COR-L47 (cell line): ENCODE data around the gene RNF126.

Experiments used
- DNase-seq: peaks from one replicate; lab custom pipeline; 2025; lab: John Stamatoyannopoulos, UW

Gene RNF126

DNA sequence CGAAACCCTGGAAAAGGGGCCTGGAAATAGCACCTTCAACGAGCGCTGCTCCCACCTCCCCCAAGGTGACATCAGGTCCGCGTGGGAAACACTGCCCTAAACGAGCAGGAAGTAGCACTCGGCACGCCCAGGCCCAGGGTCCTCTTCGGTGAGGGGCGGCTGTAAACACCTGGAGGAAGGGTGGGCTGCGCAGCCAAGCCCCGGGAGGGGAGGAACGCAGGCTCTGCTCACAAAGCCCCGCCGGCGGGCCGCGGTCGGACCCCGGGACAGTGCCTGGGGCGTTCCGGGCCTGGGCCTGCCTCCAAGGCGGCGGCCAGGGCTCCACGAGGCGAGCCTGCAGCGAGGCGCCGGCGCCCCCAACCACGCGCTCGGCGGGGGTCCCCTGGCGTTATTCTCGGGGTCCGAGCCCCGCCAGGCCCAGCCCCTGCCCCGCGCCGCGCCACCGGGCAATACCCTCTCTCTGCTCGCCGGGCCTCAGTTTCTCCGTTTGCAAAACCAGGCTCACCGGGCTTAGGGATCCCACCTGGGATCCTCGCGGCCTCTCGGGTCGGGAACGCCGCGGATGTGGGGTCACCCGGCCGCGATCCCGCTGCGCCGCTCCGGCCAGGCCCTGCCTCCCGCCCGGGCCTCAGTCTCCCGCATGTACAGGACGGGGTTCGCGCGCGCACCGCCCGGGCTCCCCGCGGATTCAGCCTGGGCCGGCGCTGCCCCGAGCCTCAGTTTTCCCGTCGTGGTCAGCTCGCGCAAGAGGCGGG, 630 bp downstream of the RNF126 start:
- peak; percentile 47 for DNase-seq

DNA sequence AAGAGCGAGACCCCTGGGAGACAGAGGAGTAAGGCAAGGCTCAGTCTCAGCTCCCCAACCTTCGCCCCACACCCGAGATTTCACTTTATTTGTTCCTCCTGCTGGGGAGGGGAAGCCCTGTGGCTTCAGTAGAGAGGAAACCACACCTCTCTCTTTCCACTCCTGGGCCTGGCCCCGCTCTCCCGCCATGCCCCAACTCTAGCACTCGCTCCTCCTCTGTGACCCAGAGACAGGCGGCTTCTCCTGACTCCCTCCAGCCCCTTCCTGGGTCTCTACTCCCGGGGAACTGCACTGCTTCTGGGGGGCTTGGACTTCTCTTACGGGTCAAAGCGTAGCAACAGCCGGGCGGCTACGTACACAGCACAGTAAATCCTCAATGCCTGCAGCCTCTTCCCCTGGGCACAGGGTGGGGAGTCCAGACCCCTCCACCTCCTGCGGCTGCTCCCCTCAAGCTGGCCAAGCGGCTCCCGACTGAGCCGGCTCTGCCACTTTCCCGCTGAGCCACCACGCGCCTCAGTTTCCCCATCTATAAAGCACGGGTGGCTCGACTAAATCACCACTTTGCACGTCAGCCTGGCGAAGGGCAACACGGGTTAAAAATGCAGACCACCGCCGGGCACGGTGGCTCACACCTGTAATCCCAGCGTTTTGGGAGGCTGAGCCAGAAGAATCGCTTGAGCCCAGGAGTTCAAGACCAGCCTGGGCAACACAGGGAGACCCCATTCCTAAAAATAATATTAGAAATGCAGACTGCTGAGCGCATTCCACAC, 1.4 kb downstream of the RNF126 start:
- no peak for DNase-seq

DNA sequence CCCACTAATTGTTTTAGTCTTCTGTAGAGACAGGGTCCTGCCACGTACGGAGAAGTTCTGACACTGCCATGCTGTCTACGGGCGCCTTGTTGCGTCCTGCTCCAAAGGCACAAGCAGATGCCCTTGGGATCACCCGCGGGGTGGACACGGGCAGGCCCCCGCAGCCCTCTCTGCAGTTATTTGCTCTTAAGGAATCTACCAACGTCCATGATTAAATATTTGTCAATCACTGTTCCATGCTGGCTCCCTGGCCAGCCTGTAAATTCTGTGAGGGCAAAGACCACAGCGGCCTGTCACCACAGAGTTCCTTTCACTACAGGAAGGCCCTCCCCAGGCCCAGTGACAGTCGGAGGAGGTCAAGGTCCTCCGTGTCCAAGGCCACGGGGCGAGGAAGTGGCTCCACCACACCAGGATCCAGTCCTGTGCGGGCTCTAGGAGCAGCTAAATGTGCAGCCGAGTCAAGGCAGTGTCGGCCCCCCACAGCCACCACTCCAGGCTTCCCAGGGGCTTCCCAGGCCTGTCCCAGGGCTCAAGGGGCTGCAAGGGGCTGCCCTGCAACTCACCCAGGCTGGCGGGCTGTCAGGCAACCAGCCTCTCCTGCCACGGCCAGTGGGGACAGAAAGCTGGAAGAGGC, 2.1 kb downstream of the RNF126 start:
- no peak for DNase-seq

- no peak for DNase-seq
Observed at GRCh38 chr19:658916-659839, 3.8 kb downstream of the RNF126 start.

- no peak for DNase-seq
Observed at GRCh38 chr19:658059-658839, 4.8 kb downstream of the RNF126 start.

DNA sequence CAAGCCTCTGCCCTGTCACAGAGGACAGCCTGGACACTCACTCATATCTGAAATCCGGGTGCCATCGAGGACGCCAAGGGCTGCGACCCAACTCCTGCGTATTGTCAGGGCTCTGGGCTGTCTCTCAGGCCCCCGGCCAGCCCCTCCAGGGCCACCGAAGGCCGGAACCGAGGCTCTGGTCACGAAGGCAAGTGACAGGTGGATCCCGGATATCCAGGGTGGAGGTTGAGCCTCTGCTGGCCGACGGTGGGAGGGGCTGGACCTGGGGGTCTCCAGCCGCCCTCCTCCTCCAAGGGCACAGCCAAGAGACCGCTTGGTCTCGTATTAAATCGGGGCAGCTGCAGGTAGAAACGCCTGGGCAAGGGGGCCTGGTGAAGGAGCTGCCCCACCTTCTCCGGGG, 5.4 kb downstream of the RNF126 start:
- no peak for DNase-seq

DNA sequence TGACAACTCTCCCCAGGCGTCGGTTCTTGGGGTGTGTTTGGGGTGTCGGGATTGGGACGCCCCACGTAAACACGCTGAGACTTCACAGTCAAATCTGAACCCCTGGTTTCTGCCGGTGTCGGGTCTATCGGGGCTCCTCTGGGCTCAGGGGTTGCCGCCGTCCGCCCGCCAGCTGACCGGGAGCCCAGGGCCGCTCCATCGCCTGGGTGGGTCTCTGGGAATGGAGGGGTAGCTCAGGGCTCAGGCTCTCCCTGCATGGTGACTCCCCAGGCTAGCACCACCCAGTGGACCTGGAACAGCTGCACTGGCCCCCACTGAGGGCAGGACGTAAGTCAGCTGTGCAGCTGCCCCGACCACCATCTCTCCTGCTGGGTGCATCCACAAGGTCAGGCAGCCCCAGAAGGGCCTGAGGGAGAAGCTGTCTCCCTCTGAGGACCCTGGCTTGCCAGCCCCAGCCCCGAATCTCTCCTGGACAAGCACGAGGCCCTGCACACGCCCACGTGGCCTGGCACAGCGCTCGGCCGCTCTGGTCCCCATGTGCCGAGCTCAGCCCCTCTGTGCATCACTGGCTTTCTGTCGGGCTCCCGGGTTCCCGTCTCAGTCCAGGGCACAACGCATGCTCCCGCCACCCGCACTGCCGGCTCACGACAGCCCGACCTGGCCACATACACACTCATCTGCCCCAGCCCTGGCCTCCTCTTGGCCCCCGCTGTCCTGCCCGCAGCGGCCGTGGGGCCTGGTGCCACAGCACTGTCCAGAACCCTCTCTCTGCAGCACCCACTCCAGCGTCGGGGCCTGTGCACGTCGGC, 6.1 kb downstream of the RNF126 start:
- DNase-seq: no peak

GRCh38 chr19:655691-656090, 7.3 kb downstream of the RNF126 start:
- DNase-seq: no peak

DNA sequence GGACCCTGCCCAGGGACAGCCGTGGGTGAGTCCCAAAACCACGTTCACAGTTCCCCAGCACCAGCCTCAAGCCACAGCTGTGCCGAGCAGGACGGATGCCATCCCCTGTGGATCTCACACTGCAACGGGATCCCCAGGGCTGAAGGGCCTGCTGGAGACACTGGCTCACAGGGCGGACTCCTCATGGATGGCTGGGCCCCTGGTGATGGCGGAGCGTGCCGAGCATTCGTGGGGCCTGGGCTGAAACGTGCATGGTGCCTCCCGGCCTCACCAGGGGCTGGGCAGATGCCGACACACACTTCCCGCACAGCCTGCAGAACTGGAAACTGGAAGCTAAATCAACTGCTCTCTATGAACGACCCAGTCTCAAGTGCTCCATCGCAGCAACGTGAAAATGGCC, 9.6 kb downstream of the RNF126 start:
- no peak for DNase-seq

GRCh38 chr19:652467-653389, 10.3 kb downstream of the RNF126 start:
- DNase-seq: no peak

DNA sequence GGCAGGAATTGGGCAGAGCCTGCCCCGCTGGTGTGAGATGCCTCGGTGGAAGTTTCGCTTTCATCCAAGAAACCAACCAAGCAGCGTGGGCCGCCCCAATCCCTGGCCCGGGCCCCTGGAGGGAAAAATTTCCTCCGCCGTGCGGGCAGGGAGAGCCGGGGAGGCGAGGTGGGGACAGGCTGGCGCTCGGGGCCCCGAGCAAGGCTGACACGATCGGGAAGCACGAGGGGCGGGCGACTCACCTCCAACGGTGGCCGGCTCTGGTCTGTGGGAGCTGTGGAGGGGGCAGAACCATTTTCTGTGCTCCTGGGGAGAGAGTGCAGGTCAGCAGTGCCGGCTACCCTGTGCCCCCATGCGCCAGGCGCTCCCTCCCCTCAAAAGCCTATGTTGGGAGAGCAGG, 11.0 kb downstream of the RNF126 start:
- DNase-seq: no peak

DNA sequence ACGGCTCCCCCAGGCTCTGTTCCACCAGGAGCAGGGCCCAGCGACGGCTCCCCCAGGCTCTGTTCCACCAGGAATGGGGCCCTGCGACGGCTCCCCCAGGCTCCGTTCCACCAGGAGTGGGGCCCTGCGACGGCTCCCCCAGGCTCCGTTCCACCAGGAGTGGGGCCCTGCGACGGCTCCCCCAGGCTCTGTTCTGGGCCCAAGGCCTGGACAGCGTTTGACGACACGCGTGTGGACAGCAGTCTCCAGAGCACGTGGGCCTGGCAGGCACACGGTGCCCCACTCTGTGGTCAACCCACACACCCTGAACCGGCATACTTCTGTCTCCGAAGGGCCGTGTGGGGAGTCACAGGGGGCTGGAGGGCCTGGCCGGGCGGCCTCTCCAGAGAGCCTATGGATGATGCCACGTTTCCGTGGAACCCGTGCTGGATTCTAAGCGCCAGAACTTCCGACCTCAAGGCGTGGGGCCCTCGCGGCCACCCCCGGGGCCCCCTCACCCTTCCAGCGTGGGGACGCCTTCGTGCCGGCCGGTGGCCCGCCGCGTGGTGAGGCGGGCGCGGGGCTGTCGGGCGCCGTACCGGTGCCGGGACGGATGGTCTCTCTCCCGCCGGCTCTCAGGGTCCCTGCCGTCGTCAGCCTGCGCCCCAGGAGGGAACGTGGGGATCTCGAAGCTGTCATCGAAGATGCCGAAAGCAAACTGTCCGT, 11.7 kb downstream of the RNF126 start:
- DNase-seq: no peak

DNA sequence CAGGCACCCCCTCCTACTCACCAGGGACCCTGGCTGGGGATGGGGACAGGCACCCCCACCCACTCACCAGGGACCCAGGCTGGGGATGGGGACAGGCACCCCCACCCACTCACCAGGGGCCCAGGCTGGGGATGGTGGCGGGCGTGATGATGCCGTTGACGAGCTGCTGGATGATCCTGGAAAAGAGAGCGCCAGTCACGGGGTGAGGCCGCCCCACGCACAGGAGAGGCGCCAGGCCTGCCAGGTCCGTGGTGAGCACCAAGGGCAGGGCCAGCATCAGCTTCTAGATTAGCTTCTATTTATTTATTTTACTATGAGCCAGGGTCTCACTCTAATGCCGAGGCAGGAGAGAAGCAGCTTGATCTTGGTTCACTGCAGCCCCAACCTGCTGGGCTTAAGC, 12.9 kb downstream of the RNF126 start:
- DNase-seq: no peak

DNA sequence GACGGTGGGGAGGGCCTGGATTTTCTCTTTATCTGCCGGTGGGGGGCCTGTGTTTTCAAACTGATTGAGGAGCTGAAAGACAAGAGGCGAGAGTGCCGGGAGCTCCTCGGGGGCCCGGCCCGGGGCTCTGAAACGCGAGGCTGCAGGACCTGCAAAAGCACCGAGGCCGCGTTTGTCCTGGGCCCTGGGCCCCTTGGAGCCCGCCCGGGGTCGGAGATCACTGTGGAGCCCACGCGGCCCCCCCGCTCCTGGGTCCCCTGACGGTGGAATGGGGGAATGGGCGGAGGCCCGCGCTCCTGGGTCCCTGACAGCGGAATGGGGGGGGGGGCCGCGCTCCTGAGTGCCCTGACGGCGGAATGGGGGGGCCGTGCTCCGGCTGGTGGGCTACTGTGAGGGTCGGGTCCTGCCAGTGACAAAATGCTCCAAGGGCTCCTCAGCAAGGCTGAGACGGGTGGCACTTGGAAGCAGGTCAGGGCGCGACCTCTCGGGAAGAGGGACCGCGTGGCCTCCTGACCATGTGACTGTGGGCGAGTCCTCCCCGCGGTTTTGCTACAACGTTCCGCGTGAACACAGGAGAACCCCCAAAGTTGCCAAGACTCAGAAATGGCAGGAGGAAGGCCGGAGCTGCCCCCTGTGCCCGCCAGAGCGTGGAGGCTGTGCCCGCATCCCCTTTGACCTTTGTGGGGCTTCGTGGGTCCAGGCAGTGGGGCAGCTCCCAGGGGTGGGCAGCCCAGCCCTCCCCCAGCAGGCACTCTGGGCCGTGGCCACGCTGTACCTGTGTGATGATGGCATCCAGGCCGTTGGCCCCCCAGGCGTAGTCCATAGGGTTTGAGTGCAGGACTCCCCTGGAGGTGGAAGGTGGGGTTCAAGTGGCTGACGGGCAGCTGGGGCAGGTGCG, 13.9 kb downstream of the RNF126 start:
- no peak for DNase-seq

GRCh38 chr19:648305-648704, 14.7 kb downstream of the RNF126 start:
- no peak for DNase-seq

DNA sequence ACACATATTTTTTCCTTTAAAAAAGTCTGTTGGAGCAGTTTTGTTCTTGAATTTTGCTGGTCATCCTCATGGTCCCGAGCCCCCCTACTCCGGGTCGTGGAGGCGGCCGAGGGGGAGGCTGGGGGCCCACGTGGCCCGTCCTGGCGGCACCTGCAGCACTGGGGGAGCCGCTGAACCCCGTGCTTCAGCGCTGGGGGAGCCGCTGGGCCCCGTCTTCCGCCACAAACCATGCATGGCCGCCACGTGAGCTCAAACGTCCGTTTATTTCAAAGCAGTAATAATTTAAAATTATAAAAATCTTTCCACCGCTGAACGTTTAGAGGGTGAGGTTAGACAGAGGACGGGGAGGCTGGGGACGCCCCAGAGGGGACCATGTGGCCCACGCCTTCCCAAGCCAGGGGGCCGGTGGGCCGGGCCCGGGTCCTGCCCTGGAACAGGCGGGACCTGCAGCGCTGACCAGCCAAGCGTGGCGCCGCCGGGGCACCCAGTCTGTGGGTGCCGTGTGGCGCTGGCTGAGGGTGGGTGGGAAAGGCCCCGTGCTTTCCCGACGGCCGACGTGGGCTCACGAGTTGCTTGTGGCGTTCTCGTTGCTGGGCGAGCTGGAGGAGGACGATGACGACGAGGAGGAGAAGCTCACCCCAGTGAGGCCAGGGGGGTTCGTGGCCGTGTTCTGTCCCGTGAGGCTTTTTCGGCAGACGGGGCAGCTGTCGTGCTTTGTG, 15.3 kb downstream of the RNF126 start:
- DNase-seq: no peak
